HG03354 (cell line): ENCODE results near the gene IAH1.

Experiments
- ATAC-seq: cut with Tn5 transposase; IDR thresholded peaks from one replicate; pipeline ENCODE4 v1.9.1; 2021; ENCODE audit warnings: mild to moderate bottlenecking; ENCODE audit not compliant: unreplicated experiment, poor library complexity, severe bottlenecking

The IAH1 gene, protein sequence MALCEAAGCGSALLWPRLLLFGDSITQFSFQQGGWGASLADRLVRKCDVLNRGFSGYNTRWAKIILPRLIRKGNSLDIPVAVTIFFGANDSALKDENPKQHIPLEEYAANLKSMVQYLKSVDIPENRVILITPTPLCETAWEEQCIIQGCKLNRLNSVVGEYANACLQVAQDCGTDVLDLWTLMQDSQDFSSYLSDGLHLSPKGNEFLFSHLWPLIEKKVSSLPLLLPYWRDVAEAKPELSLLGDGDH

DNA sequence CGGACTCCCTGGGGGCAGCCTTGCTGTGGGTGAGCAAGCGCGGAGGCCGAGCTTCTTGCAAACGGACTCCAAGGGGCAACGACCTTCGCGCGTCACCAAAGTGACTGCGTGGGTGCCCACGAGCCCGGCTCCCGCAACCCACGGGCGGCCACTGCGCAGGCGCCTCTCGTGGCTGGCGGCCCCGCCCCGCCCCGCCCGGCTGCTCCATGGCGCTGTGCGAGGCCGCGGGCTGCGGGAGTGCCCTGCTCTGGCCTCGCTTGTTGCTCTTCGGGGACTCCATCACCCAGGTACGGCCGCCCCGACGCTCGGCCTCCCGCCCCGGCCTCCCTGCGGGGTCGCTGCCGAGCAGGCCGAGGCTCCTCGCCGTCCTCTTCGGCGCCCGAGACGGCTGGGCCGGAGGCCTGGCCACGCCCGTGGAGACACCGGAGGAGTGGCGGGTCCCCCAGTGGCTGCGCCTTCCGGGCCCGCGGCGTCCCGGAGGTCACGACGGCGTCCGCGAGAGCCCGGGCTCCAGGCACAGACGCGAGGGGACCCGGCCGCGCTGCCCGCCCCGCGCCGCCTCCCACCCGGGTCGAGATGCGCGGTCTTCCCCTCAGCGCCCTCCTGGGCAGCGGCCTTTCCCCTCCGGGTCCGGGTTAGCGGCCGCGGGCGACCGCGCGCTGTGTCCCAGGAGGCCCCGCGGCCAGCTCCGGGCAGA, at the start of gene IAH1:
TSS of gene IAH1 (plus strand) at position 191 of the 697 bp plus-strand sequence. CDS start at position 207, 16 bp downstream.
- peak; percentile 75 for ATAC-seq

DNA sequence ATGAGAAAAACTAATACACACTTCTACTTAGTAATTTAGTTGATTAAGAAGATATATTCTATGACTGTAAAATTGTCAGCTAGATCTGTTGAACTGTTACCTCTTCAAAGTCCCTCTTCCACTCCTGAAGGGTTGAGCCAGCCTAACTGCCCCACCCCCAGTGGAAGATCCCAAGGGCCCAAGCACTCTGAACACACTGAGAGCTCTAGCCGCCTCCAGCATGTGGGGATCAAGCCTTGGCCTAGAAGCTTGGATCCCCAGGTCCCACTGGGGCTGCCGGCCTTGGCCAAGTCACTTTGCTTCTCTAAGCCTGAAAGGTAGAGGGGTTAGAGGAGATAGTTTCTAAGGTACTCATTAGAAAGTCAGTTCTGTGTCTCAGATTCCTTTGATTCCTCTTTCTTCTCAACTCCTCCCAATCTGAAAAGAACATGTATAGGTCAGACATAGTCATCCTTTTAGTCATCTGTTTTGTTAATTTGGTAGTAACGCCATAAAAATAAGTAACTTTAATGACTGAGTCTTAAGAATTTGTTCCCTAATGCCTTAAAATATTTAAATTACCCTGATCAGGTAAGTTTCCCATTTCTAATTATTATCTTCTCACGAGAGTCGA, 45.3 kb upstream of the IAH1 start:
- no peak for ATAC-seq

DNA sequence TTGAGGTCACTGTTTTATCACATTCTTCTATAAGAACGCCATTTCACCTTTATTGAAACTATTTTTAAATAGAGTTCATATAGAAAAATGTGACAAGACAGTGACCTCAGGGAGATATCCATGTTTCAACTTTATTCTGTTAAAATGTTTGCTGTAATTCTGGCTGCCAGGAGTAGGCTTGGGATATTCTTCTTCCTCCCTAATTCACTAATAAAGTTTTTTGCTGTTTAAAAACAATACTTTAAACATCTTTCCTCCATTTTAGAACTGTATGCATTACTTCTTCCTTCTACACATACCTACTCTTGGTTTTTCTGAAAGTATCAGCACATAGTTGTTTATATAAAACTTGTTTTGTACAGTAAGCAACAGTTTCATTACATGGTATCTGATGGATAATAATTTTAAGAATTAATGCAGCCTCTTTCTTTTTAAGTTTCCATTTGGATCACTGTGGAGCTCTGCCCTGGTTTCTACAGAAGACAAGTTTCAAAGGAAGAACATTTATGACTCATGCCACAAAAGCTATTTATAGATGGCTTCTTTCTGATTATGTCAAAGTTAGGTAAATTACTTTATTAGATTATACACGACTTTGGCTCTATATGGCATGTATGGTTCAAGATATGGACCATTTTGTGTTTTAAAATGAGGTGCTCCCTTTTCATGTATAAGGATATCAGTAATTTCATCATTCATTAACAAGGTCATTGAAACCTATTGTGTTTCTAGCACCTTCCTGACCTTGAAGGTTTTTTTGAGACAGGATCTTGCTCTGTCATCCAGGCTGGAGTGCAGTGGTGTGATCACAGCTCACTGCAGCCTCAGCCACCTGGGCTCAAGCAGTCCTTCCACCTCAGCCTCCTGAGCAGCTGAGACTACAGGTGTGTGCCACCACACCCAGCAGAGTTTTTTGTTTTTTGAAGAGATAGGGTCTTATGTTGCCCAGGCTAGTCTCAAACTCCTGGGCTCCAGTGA, 43.7 kb upstream of the IAH1 start:
- no peak for ATAC-seq

DNA sequence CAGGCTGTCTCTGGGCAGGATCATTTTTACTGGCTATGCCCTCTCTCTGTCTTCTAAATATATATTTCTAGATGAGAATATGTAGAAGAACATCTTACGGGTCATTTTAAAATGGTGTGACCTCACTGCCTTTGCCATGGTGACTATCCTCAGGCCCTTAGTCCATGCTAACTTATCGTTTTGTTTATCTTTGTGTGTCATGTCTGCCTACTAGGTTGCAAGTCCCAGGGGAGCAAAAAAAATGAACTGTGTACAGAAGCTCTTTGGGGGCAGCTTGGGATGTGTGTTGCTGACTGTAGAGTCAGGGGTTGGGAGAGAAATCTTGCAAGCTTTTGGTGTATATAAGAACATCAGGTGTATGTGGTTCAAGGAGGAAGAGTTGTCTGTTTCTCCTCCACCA, 39.9 kb upstream of the IAH1 start:
- ATAC-seq: no peak

DNA sequence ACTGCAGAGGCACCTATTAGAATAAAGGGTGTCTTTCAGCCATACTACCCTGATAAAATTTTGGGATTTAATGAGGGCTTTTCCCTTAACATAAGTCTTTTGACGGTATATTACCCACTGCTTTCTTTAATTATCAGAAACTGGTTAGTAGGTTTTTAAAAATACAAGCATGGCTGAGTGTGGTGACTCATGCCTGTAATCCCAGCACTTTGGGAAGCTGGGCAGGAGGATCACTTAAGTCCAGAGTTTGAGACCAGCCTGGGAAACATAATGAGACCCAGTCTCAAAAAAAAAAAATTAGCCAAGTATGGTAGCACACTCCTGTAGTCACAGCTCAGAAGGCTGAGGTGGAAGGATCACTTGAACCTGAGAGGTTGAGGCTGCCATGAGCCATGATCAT, 34.8 kb upstream of the IAH1 start:
- no peak for ATAC-seq

DNA sequence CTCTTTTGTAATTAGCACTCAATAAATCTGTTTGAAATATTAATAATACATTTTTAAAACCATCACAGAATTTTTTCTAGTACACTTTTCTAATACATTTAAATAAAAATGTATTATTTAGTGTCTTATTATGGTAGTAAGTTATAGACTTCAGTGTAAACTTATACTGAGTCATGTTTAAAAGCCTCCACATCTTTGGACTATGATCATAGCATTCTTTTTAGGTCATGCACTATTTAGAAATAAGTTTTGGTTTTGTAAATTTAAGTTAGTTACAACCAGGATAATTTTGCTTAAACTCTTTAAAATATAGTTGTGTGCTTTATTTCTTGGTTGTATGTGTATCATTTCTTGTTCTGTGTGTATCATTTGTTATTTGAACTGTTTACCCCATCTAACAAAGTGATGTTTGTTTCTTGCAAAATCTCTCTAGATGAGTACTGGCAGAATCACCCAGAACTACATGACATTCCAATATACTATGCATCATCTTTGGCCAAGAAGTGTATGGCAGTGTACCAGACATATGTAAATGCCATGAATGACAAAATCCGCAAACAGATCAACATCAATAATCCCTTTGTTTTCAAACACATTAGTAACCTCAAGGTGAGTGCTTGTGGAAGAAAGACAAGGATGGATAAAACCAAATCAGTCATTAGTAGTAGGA, 34.2 kb upstream of the IAH1 start:
- ATAC-seq: no peak

DNA sequence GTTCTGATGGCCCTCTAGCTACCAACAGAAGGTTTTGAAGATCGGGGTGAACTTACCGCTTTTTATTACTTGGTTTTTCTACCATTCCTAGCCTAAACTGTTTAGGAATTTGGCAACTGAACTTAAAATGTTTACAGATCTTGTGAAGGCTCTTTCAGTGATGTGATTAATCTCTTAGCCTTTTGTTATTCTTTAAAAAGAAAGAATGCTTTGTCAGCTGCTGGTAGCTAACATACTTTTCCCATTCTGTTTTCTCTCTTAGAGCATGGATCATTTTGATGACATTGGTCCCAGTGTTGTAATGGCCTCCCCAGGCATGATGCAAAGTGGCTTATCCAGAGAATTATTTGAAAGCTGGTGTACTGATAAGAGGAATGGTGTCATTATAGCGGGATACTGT, 32.8 kb upstream of the IAH1 start:
- ATAC-seq: no peak

DNA sequence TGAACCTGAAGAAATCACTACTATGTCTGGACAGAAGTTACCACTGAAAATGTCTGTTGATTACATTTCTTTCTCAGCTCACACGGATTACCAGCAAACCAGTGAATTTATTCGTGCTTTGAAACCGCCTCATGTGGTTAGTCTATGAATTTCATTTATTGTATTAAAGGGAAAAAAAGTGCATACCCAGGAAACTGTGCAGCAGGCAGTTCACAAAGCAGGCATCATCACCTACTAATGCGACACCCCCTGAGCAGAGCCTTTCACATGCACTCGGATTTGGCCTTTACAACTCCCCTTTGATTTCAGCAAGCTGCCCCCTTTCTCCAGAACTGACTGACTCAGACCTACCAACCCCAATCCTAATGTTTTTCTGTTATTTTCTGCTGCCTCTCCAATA, 30.8 kb upstream of the IAH1 start:
- no peak for ATAC-seq

DNA sequence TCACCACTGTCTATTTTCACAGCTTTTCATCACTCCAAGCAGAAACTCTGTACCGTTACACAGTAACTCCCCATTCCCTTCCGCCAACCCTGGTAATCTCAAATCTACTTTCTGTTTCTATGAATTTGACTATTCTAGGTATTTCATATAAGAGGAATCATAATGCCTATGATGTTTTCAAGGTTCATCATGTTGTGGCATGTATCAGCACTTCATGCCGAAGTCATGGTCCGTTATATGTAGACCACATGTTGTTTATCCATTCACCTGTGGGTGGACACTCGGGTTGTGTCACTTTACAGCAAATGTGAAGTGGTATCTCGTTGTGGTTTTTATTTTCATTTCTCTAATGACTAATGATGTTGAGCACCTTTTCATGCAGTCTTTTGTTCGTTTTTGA, 29.3 kb upstream of the IAH1 start:
- no peak for ATAC-seq

DNA sequence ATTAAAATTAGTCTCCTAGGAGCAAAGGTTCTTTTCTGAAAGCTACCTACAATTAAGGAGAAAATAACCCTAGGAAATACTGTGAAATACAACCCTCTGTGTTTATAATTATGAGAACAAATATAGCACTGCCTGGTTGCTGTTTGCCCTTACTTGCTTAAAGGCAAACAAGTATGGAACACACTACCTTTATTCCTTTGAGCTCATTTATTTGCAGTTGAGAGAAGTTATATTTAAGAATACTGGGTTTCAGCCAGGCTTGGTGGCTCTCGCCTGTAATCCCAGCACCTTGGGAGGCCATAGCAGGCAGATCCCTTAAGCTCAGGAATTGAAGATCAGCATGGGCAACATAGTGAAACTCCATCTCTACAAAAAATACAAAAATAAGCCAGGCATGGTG, 23.1 kb upstream of the IAH1 start:
- ATAC-seq: no peak

DNA sequence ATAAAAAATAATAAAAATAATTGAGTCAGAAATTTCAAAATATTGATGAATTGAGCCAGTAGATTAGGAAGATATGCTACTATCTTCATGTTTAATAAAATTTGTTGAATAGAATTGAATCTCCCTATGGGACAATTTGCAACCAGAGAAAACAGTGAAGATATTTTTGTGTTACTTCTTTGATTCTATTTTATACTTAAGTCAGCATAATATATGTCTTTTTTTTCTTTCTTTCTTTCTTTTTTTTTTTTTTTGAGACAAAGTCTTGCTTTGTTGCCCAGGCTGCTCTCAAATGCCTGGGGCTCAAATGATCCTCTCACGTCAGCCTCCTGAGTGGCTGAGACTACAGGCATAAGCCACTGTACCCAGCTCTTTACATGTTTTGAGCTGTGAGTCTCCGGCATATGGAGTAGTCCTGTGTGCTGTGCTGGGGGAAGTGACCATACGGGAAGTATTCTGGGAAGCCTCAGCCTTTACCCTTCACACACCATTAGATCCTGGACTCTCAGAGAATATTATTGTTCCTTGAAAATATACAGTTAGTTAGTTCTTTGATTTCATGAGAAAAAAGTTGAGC, 13.8 kb upstream of the IAH1 start:
- no peak for ATAC-seq

DNA sequence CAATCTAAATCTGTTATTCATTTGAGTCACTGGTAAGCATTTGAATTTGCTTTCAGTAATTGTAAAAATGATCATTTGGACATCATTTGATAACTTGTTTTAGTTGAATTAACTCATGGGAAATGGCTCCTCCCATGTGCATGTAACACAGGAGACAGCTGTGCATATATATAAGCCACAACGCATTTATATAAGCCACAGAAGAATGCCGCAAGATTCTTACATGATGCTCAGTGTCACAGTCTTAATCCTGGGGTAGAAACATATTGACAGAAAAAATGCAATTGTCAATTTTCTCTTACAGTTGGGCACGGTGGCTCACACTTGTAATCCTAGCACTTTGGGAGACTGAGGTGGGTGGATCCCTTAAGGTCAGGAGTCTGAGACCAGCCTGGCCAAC, 13.3 kb upstream of the IAH1 start:
- ATAC-seq: no peak

DNA sequence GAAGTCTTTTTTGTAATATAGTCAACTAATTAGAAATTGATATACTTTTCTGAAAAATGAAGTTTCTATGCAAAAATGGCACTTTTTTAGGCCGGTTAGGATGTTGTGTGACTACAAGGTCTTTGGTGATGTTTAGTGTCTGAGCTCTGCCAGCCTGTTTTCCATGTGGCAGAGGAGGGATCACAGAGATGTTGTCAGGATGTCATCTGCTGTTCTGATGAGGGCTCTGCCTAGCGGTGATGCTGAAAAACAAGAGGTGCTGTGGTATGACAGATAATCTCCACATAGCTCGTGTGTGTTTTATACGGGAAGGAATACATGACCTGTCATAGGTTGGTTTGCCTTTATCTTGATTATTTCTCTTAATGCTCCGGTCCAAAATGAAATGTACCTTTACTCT, 12.0 kb upstream of the IAH1 start:
- ATAC-seq: no peak

DNA sequence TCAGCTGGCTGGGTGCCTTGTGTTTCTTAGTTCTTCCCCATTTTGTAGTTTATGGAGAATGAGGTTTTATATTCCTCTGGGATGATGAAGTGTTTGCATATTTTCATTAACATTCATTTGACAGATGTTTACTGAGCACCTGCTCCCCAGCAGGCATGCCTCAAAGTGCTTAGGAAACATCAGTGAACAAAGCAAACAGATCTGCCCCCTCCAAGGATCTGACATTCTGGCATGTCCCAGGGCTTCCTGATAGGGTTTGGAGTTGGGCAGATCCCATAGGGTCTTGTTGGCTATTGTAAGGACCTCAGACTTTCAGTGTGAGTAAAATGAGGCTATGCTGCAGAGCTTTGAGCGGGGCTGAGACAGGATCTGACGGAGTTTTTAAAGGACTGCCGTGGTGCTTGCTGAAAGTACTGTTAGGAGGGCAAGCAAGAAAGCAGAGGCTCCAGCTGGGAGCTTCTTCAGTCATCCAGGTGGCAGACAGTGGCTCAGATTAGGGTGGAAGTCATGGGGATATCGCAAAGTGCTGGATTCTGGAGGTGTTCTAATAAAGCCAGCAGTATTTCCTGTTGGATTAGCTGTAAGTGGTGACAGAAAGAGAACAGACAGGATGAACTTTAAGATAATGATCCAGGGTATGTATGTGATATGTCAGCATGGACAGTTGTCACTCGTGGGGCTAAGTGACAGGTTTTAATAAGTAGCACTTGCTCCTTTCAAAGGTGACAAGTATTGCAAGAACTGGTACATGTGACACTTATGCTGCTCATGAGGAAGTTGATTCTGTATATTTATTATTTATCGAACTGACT, 11.3 kb upstream of the IAH1 start:
- no peak for ATAC-seq

DNA sequence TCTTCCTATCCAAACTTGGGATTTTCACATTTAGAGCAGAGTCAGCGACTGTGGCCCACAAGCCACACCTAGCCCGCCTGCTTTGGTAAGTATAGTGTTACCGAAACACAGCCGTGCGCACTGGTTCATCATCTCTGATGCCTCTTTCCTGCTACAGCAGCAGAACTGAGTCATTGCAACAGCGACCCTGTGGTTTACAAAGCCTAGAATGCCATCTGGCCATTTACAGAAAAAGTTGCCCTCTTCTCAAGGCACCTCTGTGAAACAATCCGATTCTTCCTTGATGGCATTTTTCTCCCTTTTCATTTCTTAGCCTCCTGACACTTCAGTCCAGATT, 10.7 kb upstream of the IAH1 start:
- no peak for ATAC-seq

DNA sequence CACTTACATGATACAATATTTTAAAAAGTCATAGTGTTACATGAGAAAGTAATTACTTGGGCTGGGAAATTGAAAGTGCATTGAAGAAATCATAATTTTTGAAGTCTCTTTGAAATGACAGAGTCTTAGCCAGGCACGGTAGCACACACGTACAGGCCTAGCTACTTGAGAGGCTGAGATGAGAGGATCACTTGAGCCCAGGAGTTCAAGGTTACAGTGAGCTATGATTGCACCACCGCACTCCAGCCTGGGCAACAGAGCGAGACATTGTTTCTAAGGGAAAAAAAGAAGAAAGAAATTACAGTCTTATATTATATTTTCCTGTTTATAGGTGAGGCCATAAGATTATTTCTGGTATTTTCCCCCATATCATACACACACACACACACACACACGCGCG, 9.2 kb upstream of the IAH1 start:
- ATAC-seq: no peak

DNA sequence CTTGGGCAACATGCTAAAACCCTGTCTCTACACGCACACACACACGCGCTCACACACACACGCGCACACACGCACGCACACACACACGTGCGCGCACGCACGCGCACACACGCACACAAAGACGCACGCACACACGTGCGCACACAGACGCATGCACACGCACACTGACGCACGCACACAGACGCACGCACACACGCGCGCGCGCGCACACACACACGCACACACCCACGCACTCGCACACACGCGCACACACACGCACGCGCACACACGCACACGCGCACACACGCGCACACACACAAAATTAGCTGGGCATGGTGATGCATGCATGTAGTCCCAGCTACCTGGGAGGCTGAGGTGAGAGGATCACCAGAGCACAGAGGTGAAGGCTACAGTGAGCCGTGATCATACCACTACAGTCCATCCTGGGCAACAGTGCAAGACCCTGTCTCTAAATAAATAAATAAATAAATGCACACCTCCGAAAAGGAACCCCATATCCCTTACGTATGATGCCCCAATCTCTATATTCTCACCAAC, 8.1 kb upstream of the IAH1 start:
- ATAC-seq: no peak

DNA sequence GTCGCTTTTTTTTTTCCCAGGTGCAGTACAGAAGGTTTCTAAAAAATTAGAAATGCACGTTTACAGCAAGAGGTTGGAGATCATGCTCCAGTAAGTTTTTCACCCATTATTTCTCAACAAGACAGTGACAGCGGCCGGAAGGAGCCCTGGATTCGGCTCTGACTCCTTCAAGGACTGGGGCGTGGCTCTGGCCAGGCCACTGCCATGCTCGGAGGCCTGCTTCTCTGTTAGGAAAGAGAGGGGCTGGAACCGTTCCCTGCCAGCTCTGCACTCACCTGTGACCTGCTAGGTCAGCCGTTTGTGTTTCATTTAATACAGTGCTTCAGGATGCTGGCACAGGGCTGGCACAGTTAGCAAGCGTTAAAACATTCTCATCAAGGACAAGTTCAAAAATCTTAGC, 6.7 kb upstream of the IAH1 start:
- no peak for ATAC-seq
